GM21447 (cell line): Measurements from ENCODE around the gene PLAAT2.
"Not testable (repeated sequence)": the region's sequence is repeated elsewhere in the genome, so short reads cannot be mapped to it uniquely, and the experiment has no call there.

ENCODE experiments used
- ATAC-seq: cut with Tn5 transposase; IDR thresholded peaks from one replicate; pipeline ENCODE4 v1.9.1; 2021; ENCODE audit not compliant: unreplicated experiment

The PLAAT2 gene

DNA sequence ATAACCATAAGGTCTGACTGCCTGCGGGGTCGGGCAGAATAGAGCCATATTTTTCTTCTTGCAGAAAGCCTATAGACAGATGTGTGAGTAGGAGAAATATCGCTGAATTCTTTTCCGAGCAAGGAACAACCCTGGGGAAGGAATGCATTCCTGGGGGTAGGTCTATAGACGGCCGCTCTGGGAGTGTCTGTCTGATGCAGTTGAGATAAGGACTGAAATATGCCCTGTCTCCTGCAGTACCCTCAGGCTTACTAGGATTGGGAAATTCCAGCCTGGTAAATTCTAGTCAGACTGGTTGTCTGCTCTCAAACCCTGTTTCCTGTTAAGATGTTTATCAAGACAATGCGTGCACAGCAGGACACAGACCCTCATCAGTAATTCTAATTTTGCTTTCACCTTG, 18.0 kb upstream of the PLAAT2 start:
- not testable (repeated sequence) for ATAC-seq

DNA sequence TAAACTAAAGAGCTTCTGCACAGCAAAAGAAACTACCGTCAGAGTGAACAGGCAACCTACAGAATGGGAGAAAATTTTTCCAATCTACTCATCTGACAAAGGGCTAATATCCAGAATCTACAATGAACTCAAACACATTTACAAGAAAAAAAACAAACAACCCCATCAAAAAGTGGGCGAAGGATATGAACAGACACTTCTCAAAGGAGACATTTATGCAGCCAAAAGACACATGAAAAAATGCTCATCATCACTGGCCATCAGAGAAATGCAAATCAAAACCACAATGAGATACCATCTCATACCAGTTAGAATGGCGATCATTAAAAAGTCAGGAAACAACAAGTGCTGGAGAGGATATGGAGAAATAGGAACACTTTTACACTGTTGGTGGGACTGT, 15.7 kb upstream of the PLAAT2 start:
- not testable (repeated sequence) for ATAC-seq

DNA sequence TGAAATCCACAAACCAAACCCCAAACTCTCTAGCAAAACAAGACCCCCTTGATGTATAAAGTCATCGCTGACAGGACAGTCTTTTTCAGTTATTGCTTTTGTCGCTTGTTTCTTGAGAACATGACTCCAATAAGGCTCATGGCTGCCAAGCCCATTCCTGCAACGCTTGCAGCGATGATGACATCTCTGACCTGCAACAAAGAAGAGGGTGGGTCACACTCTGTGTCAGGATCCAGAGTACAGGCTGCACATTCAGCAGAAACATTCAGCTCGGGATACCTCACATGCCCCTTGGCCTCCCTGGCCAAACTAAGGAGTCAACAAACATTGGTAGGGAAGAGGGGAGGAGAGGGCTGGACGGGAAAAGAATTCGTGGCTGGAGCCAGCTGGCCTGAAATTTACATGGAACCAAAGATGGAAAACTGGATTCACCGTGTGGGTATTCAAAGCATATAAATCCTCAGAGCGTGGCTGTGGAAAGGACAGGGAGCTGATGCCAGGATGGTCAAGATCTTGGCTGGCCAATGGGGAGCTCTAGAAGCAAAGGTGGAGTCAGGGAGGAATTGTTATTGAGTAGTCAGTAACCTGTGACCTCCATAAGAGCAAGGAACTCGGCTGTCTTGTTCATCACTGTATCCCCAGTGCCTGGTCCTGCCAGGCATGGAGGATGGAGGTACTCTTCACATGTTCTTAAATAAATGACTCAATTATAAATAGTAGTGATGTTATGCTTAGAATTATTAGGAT, 11.8 kb upstream of the PLAAT2 start:
- no peak for ATAC-seq

DNA sequence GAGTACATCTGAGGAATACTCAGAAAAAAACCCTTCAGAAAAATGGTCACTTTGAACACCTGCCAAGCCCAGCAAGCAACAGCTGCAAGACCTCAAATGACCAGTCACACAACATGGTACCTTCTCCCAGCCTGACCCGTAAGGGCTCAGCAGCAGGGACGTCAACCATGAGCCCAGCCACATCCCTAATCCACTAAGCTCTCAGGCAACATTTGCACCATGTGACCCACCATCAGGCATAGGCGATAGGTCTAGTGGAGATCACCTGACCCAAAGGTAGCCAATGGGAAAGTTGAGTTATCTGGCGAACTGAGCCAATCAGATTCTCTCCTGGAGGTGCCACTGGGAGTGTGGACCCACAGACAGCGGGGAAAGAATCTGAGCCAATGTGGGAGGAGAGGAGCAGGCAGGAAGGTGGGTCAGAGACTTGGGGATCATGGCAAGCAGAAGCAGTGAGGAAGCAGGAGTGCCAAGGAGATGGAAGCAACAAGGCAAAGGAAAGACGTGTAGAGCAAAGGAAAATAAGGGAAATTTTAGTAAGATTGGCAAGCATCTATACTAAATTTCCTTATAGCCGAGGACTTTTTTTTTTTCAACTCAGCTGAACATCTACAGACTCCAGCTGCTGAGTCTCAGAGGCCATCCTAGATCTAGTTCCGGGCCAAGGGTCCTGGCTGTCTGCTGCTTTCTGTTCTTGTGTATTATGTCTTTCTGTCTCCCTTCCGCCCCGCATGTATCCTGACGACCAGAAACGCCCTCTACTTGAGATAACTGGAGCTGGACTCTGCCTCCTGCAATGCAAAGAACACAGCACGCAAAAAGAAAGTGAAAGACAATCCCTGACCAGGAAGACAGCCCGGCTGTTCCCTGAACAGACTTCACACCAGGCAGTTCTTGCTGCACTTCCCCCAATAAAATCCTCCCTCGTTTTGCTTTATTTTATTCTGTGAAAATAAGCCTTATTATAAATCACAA, 11.0 kb upstream of the PLAAT2 start:
- peak; percentile 72 for ATAC-seq

DNA sequence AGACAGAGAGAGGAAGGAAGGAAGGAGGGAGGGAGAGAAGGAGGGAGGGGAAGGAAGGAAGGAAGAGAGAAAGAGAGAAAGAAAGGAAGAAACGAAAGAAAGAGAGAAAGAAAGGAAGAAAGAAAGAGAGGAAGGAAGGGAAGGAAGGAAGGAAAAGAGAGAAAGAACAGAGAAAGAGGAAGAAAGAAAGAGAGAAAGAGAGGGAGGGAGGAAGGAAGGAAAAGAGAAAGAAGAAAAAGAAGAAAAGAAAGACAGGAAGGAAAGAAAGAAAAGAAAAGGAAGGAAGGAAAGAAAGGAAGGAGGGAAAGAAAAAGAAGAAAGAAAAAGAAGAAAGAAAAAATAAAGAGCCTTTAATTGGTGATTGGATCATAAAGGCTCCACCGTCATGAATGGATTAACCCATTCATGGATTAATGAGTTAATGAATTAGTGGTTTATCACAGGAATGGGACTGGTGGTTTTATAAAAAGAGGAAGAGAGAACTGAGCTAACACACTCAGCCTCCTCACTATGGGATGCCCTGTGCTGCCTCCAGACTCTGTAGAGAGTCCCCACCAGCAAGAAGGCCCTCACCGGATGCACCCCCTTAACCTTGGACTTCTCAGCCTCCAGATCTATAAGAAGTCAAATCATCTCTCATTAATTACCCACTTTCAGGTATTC, 9.0 kb upstream of the PLAAT2 start:
- ATAC-seq, result peak; percentile 57

DNA sequence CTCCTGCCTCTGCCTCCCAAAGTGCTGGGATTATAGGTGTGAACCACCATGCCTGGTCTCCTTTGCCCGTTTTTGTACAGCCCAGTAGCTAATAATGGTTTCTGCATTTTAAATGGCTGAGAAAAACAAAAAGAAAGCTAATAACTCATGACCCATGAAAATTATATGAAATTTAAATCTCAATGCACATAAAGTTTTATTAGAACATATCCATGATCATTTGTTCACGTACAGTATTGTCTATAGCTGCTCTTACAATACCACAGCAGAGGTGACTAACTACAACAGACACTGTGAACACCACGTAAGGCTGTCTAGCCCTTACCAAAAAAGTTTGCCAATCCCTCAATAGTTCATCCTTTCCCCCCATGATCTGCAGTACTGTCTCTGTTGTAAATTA, 6.4 kb upstream of the PLAAT2 start:
- no peak for ATAC-seq

DNA sequence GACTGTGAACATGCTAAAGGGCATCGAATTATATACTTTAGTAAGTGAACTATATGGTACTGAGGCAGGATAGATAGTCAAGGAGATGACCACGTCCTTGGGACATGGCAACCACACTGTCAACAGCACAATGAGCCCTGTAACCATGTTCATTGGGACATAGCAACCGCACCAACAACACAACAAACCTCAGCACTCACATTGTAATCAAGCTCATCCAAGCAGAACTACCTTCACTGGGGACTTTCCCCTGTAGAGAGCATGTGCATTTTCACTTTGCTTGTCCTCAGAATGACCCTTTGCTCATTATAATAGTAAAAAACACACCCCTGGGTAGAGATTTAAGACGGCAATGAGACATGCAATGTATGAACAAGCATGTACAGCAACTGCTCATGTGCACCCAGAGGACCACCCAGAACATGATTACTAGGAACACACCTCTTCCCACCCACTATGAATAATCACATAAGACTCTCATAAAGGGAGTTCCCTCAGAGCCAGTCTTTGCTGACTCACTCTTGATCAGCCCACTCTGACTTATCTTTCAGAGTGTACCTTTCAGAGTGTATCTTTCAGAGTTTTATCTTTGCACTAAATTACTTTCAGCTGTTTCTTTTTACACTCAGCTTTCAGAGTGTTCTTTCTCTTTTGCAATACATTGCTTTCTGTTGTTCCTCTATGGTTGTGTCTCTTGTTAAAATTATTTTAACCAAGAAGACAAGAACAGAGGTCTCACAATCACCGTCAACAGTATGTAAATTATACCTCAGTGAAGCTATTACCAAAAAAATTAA, 4.1 kb upstream of the PLAAT2 start:
- peak; percentile 75 for ATAC-seq

DNA sequence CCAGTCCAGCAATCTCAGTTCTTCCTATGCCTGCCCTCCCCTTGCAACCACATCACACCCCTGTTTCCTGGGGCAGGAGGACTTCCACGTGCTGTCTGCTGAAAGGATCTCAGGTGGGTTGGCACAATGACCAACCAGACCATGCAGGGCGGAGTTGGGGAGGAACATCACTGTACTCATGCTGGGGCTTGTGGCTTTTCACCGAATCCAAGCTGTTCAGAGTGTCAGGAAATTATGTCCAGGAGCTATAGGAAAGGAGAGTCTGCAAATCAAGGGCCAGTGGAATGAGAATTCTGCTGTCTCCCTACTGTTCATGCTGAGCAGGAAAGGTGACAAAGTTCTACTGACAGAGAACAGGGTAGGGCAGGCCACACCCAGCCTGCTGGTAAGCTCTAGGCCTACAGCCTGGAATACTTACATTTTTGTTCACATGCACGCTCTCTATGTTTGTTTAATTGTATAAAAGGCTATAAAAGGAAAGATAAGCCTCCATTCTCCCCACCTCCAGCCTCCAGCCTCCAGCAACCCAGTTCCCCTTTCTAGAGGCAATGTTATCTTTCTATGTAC, 1.7 kb upstream of the PLAAT2 start:
- ATAC-seq, result no peak

DNA sequence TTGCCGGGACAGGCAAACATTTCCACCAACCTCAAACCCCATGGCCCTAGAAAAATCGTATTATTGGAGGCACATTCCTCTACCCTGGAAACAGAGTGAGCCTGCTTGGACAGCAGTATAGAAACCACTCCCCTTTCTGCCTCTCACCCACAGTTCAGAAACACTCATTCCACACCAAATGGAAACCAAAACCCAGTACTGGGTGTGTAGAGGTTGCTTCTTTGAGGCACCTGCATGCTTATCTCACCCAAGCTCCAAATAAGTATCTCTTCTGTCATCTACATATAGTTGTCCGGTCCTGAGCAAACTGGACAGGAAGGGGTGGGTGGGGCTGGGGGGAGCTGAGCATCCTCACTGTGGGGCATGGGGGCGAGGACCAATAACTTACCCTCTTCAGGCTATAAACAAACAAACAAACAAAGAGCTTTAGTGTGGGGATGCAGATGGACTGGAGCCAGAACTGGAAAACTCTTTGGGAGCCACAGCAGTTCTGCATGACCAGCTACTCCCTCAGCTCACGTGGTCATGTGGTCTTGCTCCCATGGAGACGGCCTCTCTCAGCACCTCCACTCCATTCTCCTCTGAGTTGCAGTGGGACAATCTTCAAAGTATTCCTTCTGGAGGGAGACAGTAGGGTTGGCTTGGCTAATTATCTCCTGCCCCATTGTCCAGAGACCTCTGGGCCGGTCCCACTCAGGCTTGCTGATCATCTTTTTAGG, 1.0 kb upstream of the PLAAT2 start:
- ATAC-seq, result peak; percentile 65

DNA sequence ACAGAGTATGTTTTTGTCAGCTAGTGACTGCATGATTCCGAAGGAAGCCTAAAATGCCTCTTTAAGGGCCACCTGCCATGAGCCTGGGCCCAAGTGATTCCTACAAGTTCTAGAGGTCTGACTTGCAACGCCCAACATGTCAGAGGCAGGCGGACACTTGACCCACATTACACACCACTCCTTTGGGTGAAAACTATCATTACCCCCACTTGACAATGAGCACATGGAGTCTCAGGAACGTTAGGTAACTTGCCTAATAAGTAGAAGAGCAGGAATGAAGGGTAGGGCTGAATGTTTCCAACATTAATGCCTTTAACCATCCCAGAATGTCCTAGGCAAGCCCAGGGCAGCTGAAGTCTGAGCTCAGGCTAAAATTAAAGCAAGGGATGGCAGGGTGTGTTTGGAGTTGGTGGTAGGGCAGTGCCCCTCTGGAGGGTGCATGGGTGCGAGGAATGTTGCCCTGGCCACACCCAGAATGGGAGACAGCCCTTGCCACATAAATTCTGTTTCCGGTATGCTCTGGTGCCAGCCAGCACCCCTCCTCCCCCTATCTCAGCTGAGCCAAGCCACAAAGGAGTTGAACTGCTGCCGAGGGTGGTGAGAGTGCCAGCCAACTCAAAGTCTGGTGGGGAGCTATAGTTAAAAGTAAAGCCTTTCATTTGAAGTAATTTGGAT, 2.5 kb downstream of the PLAAT2 start:
- no peak for ATAC-seq

DNA sequence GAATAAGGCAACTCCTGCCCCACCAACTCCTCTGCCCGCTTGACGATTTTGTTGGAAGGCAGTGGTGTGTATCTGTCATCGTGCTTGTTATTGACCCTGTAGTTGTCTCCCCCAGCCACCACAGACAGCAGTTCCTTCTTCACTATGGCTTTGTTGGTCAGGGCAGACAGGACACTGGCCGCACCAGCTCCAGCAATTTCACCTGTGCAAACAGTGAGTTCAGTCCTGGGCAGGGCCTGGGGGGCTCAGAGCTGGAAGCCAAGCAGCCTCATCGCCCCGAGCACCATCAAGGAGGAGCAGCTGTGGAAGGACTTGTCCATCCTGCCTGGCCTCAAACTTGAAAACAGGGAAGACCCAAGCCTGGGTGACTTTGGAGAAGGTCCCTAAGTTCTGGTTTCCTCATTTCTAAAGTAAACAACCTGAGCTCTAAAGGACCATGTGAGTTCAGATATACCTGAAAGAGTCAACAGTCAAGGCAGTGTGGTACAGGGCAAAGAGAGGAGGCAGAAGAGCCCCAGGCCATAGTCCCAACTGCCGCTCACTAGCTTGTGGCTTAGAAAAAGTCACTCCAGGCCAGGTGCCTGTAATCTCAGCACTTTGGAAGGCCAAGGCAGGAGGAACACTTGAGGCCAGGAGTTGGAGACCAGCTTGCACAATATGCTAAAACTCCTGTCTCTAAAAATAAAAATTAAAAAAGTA, 4.6 kb downstream of the PLAAT2 start:
- no peak for ATAC-seq

DNA sequence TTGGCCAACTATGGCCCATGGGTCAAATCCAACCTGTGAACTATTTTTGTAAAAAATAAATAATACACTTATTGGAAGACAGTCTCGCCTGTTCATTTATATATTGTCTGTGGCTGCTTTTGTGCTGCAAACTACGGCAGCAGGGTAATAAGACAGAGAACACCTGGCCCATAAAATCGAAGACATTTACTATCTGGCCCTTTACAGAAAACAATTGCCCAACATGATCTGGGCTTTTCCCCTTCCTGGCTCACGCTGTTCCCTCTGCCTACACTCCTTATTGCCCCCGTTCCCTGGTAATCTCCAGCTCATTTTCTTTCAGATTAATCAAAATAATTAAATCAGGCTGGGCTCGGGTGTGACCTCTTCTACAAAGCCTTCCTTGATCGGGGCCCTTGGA, 5.6 kb downstream of the PLAAT2 start:
- no peak for ATAC-seq

DNA sequence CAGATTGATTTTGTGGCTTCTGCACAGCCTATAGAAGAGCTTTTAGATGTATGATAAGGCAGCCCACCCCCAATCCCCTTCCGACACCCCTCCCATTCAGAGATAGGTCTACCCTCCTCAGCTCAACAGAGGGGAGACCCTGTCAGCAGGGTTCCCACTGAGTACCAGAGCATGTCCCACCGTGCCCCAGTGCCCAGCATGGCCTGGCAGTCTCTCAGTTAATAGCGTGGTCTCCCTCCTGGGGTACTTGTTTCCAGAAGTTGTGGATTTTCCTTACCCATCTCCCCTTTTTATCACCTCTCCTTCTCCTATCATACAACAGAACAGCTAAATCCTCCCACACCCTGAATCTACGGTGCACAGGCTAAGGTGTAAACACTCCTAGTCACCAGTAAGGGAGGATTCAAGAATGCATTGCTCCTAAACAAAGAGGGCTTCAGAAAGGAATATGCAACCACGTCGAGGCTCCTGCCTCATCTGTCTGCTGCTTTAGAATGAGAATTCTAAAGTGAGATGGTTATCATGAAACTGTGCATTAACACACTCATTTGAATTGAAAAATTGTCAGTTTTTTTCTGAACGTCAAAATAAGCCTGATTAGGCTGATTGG, 6.7 kb downstream of the PLAAT2 start:
- ATAC-seq, result no peak

DNA sequence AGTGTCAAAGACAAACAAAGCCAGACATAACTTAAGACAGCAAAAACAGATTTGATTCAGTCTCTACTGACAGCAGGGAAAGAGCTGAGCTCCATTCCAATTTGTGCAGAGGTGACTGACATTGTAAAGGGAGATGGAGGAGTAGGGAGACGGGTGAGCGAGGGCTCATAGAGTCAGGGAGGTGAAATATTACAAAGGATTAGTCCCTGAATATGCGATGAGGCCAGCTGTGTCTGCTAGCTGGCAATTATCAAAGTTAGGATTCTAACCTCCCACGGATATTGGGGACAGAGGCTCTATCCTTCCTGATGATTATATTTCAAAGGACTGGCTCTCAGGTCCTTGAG, 8.3 kb downstream of the PLAAT2 start:
- no peak for ATAC-seq

DNA sequence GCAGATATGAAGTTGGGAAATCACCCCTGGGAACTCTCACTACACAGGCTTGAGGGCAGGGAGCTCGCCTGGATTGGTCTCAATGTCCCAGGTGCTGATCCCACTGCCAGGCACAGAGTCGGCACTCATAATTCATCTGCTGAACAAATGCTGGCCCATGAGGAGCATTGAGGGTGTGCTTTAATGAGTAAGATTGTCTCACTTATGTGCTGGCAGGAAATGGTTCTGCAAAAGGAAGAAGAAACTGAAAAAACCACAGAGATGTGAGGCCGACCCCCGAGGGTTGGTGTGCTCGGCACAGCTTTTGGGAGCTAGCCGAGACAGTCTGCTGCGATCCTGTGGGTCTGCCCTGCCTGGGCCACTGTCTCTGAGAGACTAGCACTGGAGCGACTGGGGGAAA, 9.4 kb downstream of the PLAAT2 start:
- ATAC-seq, result peak; percentile 85

DNA sequence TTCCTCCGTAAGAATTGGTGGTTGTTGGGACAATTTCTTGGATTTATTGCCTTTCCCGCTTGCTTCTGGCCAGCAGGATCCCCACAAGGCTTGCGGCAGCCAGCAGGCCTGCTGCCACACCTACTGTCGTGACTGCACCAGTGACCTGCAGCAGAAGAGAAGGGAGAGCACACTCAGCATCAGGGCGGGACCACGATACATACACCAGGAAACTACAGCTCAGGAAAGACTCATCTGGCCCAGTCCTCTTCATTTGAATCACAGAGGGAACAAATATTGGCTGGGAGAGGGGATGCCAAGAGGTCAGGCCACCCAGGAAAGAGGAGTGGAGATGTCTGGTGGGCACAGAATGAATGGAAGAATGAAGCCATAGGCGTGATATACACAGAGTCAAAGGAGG, 10.3 kb downstream of the PLAAT2 start:
- no peak for ATAC-seq

DNA sequence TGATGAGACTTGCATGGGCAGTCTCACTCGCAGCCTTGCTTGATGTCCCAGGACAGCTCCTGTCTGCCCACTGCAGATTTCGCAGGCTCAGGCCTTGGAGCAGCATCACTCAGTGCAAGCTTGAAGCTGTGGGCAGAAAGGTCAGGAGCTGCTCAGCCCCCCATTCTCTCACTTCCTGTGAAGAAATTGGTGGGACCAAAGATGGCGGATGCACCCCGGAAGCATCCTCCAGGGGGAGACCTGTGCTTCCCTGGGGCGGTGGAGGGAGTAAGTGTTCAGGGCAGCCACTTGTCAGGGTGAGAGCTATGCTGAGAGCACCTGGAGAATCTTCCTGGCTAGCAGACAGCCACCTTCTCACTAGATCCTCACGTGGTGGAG, 11.3 kb downstream of the PLAAT2 start:
- ATAC-seq, result no peak

DNA sequence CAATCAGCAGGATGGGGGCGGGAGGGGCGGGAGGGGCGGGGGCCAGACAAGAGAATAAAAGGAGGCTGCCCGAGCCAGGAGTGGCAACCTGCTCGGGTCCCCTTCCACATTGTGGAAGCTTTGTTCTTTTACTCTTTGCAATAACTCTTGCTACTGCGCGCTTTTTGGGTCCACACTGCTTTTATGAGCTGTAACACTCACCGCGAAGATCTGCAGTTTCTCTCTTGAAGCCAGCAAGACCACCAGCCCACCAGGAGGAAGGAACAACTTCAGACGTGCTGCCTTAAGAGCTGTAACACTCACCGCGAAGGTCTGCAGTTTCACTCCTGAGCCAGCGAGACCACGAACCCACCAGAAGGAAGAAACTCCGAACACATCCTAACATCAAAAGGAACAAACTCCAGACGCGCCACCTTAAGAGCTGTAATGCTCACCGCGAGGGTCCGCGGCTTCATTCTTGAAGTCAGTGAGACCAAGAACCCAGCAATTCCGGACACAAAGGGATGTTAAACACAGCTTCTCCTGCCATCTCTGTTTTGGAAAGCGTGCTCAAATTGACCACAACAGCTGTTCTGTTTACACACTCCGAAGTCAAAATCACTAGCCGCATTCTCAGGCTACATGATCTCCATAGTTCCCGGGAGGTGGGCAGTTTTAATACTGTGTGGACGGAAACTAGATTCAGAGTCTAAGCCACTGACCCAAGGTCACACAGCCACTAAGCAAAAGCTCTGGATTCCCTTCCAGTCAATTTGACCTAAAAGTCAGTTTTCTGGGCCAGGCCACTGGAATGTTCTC, 11.9 kb downstream of the PLAAT2 start:
- ATAC-seq, result no peak
